Dedifferentiated amniotic fluid mesenchymal stem cell (primary cell): ENCODE results near the gene SMARCAL1.

Experiments
- DNase-seq: peaks from one replicate; pipeline ENCODE4 v3.0.0-alpha.2; 2016; ENCODE audit errors: extremely low spot score

SMARCAL1 gene

GRCh38 chr2:216477283-216478035 lies 65.2 kb downstream of the SMARCAL1 start:
- DNase-seq, result no peak

DNA sequence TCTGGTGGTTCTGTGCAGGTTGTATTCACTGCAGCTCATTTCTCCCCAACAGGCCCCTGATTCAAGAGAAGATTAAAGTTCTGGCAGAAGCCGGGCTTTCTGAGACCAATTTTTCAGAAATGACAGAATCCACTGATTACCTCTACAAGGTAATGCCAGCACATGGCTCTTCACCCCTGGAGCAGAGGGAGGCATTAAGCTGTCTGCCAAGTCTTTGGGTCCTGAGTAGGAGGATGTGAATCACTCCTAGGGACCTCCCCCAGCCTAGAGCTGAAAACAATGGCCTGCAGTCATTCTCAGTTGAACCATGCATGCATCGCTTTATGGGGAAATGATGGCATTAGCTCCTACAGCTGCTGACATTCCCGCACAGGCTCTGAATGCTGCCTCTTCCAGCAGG lies 65.9 kb downstream of the SMARCAL1 start:
- DNase-seq, result peak; percentile 22

- no peak for DNase-seq
Measured at GRCh38 chr2:216478791-216479190, 66.5 kb downstream of the SMARCAL1 start.

- no peak for DNase-seq
Measured at GRCh38 chr2:216480221-216480620, 67.9 kb downstream of the SMARCAL1 start.

DNA sequence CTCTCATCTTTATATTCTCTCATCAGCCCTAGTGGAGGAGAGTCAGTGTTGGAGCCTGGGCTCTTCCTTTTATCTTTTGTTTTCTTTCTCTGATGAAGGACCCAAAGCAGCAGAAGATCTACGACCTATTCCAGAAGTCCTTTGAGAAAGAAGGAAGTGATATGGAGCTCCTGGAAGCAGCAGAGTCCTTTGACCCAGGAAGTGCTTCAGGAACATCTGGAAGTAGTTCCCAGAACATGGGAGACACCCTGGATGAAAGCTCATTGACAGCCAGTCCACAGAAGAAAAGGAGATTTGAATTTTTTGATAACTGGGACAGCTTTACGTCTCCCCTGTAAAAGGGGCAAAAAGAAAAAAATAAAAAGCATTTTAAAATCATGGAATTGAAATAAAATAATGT lies 70.4 kb downstream of the SMARCAL1 start:
- DNase-seq, result no peak

DNA sequence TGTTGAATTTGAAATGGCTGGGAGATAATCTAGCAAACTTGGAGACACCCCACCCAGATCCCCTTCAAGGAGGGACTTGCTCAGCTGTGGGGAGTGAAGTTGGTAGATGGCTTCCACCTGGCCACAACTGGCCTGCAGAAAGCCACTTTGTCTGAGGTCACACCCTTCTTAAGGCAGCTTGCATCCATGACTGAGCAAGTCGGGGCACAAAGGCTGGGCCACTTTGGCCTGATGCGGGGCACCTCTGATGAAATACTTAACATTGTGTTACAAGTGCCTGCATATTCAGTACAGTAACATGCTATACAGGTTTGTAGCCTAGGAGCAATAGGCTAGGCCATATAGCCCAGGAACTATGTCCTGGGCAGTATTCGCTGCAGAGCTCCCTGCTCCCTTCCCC lies 73.0 kb downstream of the SMARCAL1 start:
- DNase-seq, result no peak

GRCh38 chr2:216485745-216486144 lies 73.5 kb downstream of the SMARCAL1 start:
- DNase-seq, result no peak

- DNase-seq, result no peak
Measured at GRCh38 chr2:216486271-216486670, 74.0 kb downstream of the SMARCAL1 start.

DNA sequence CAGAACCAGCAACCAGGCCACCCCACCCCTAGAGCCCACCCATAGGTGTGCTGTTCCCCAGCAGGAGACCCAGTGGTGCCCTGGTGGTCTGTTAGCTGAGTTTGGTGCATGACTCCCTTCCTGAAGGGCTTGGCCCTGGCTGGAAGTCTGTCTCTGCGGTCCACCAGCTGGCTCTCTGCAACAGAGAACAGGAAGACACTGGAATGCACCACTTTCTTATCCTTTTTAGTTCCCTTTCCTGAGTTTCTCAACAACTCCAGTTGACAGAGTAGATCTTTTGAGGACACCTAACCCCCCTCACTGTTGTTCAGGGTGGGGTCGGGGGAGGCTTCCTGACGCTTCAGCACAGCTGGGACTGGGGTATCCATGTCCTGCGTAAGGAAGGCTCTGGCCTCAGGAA lies 74.4 kb downstream of the SMARCAL1 start:
- DNase-seq, result no peak

DNA sequence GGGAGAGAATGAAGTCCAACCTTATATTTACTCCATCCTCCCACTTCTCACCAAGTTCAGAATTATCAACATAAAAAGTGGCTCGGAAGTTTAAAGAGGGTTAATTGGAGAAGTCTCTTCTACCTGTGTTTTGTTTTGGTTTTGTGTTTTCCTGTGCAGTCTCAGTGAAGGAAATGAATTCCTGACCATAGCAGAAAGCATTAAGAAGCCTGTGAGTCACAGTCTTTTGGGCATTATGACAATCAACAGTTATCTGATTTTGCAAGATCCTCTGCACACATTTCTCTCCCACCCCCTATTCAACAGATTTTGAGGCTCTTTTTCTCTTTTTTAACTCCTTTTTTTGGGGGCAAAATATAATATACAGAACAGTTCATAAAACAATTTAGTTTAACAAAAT lies 77.8 kb downstream of the SMARCAL1 start:
- peak; percentile 40 for DNase-seq

DNA sequence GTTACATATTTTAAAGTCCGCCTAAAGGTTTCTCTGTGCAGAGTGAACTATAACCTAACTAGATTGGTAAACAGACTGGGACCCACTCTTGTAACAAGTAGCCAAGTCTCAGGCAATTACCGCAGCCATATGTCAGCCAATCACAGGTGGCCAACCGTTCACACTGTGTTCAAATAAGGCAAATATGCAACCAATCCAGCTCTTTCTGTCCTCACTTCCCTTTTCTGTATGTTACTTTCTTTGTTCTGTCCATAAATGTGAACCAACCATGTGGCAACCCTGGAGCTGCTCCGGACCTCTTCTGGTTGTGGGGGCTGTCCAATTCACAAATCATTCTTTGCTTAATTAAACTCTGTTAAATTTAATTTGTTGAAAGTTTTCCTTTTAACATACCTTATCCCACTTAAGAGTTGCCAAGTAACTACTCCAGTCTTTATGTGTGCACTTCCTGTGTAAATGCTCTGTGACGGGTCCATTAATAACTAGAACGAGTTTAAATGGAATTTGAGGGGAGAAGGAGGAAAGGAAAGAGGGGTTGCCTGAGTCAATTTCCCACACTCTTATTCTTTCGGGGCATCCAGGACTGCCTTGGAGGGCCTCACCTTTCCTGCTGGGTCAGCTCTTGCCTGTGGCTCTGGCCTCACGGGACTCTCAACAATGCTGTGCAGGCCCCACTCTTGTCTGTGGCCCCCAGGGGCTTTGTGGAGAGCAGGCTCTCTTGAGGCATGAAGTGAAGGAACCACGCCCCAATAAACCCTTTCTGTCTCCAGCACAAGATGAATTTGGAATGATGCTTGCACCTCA lies 79.7 kb downstream of the SMARCAL1 start:
- no peak for DNase-seq

DNA sequence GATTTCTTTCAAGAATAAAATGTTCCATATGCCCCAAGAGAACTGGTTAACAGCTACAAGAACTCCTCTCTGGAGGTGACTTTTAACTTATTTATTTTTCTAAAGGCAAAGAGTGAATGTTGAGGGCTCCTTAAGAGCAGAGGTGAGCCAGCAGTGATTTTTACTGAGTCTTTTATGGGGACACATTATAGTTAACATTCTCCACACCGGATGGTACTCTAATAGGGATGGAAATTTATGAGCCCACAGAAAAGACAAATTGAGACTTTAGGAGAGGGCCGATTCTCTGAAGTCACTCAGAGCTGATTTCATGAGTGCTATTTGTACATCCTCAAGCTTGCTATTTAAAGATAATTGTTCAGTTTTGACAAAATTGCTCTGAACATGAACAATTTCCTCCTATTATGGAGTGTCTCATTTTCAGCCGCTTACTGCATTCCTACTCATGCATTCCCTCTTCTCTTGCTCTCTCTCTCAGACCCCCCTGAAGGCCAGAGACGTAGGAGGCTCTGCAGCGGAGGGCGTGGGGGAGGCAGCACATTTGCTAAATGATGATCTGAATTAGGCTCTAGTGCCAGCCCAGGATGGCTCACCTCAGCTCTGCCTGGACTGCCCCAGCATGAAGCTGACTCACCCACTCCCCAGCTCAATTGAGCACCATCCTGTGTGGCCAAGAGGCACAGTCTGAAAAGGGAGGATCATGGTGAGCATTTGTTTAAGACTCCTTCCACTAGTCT lies 80.5 kb downstream of the SMARCAL1 start:
- peak; percentile 46 for DNase-seq

GRCh38 chr2:216493334-216493685 lies 81.0 kb downstream of the SMARCAL1 start:
- DNase-seq, result no peak

DNA sequence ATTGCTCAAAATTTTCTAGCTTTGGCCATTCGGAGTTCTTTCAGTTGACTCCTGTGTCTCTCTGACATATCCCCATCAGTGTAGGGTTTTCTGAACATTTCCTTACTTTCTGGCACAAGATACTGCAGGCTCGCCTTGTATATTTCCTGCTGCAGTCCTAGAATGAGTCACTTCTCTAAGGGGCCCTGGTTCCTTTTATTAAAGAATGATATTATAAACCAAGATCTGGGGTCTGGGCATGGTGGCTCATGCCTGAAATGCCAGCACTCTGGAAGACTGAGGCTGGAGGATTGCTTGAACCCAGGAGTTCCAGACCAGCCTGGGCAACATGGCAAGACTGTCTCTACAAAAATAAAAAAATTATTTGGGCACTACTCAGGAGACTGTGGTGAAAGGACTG lies 83.4 kb downstream of the SMARCAL1 start:
- no peak for DNase-seq

GRCh38 chr2:216497382-216498069 lies 85.2 kb downstream of the SMARCAL1 start:
- no peak for DNase-seq

- DNase-seq, result no peak
Measured at GRCh38 chr2:216498070-216498378, 85.7 kb downstream of the SMARCAL1 start.

DNA sequence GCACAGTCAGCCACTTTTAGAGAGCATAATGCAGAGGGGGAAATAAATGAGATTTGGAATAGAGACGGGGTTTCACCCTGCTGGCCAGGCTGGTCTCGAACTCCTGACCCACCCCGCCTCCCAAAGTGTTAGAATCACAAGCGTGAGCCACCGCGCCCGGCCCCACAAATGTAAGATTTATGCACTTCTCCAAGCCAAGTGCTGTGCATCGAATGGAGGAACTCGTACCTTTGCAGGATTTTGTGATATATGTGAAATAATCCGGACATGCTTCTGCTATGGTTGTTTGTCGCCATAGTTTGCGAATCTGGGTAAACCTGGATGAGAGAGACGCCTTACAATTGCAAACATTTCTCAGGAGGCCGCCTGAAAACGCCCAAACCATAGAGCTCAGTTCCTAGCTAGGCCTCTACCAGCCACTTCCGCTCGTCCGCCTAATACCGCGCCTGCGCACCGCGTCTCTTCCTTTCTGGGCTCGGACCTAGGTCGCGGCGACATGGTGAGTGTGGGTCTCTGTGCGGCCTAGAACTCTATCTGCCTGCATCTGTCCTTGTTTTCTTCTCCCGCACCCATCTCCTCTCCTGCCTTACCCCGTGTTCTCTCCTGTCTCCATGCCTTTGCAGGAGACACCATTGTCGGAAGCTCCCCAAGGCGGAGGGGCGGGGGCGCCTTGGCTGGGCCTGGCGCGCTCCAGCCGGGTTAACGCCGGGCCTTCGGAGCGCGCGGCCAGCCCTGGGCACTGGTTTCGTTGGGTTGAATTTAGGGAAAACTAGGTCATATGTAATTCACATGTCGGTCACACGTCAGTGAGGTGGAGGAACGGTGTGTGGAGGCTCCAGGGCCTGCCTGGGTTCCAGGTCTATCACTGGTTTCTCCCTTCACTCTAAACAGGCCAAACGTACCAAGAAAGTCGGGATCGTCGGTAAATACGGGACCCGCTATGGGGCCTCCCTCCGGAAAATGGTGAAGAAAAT lies 86.4 kb downstream of the SMARCAL1 start, which contains the start of gene RPL37A:
Gene RPL37A, plus strand, starts transcription at position 466 of the 974 bp plus-strand sequence. Its CDS starts 31 bp downstream, at position 497.
- DNase-seq, result peak; percentile 94

- no peak for DNase-seq
Measured at GRCh38 chr2:216499641-216500218, 87.4 kb downstream of the SMARCAL1 start.

- no peak for DNase-seq
Measured at GRCh38 chr2:216500572-216500971, 88.3 kb downstream of the SMARCAL1 start.

GRCh38 chr2:216501854-216502253 lies 89.6 kb downstream of the SMARCAL1 start:
- no peak for DNase-seq
